ENCODE measurements around the gene MMS19. TPM values are rescaled to one million over a fixed set of nuclear protein-coding genes. Genes with fewer than 3 reads are reported as not detected.

Gene MMS19
- total RNA-seq, 1 donor from 2014 or later: 70.7 TPM

- no peaks in the 10 kb centered on the region for H3K27me3 ChIP-seq
- intact Hi-C loops (cut with DNase I): no loop called here
- ATAC-seq: peak; percentile 76
- TF ChIP-seq CTCF (IDR thresholded peaks at IDR 0.05): no peak
- H3K4me3 ChIP-seq: no peak overlapping the region
- DNase-seq: peak; percentile 74
- H3K4me1 ChIP-seq: peaks cover 59% of the 10 kb centered on the region
- no peaks in the 10 kb centered on the region for H3K36me3 ChIP-seq
- H3K27ac ChIP-seq: peak overlapping the region; percentile 65
- no peaks in the 10 kb centered on the region for H3K9me3 ChIP-seq
These were observed 22.9 kb upstream of the MMS19 start for GRCh38 chr10:97520978-97521761.

GRCh38 chr10:97520520-97520919 is 22.3 kb upstream of the MMS19 start:
- Histone ChIP-seq H3K27ac (peak overlapping the region; percentile 65), H3K27me3 (no peaks in the 10 kb centered on the region), H3K36me3 (no peaks in the 10 kb centered on the region), H3K4me1 (peaks cover 61% of the 10 kb centered on the region), H3K4me3 (no peak overlapping the region), H3K9me3 (no peaks in the 10 kb centered on the region)
- DNase-seq: peak; percentile 57
- ATAC-seq: peak; percentile 1
- intact Hi-C loops (cut with DNase I): no loop called here
- no peak for TF ChIP-seq CTCF (IDR thresholded peaks at IDR 0.05)

GRCh38 chr10:97519342-97519741 is 21.1 kb upstream of the MMS19 start:
- H3K36me3 ChIP-seq: no peaks in the 10 kb centered on the region
- no peak for TF ChIP-seq CTCF (IDR thresholded peaks at IDR 0.05)
- H3K27ac ChIP-seq: peak overlapping the region; percentile 60
- no peaks in the 10 kb centered on the region for H3K9me3 ChIP-seq
- DNase-seq (no peak), ATAC-seq (no peak)
- no peaks in the 10 kb centered on the region for H3K27me3 ChIP-seq
- peaks cover 61% of the 10 kb centered on the region for H3K4me1 ChIP-seq
- intact Hi-C loops (cut with DNase I): no loop called here
- no peak overlapping the region for H3K4me3 ChIP-seq

- intact Hi-C loops (cut with DNase I): no loop called here
- Histone ChIP-seq H3K9me3 (no peaks in the 10 kb centered on the region), H3K4me3 (no peak overlapping the region), H3K27ac (peak overlapping the region; percentile 60), H3K36me3 (no peaks in the 10 kb centered on the region), H3K27me3 (no peaks in the 10 kb centered on the region), H3K4me1 (peaks cover 61% of the 10 kb centered on the region)
- ATAC-seq (peak; percentile 34), DNase-seq (peak; percentile 59)
- TF ChIP-seq CTCF (IDR thresholded peaks at IDR 0.05): no peak
These were observed 20.2 kb upstream of the MMS19 start for GRCh38 chr10:97518301-97519043.

GRCh38 chr10:97517778-97518300 is 19.6 kb upstream of the MMS19 start:
- TF ChIP-seq CTCF (IDR thresholded peaks at IDR 0.05): no peak
- H3K4me1 ChIP-seq: peaks cover 58% of the 10 kb centered on the region
- ATAC-seq (peak; percentile 38), DNase-seq (peak; percentile 64)
- H3K4me3 ChIP-seq: no peak overlapping the region
- peak overlapping the region; percentile 60 for H3K27ac ChIP-seq
- no peaks in the 10 kb centered on the region for H3K9me3 ChIP-seq
- intact Hi-C loops (cut with DNase I): no loop called here
- H3K36me3 ChIP-seq: no peaks in the 10 kb centered on the region
- H3K27me3 ChIP-seq: no peaks in the 10 kb centered on the region

Data from upper lobe of right lung (tissue), 1 donor.